HG02870 (cell line): ENCODE data around the gene TMEM121B.

ENCODE experiments used
- ATAC-seq: cut with Tn5 transposase; IDR thresholded peaks from one replicate; pipeline ENCODE4 v1.9.1; 2021; ENCODE audit warnings: mild to moderate bottlenecking, moderate library complexity; ENCODE audit not compliant: unreplicated experiment

Gene TMEM121B

DNA sequence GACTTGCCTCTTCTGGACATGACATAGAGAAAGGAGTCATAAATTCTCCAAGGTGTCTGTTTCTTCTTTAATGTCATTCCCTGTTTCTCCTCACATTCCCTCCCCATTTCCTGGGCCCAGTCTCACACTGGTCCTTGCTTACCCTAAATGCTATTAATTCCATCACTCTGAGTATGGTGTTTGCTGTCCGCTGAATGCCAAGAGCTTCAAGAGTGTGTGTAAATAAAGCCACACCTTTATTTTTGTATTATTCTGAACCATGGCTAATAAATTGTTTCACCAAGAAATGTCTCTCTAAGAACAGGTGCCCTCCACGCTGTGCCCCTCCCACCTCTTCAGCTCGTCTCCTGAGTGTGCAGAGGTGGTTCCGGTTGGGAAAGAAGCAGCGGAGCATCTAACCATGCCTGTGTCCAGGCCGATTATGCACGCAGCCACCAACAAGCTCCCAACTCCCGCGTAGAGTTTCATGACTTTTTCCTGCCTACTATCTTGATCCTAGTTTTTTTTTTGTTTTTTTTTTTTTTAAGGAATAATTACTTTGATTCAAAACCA lies 8.6 kb downstream of the TMEM121B start:
- ATAC-seq, result no peak

DNA sequence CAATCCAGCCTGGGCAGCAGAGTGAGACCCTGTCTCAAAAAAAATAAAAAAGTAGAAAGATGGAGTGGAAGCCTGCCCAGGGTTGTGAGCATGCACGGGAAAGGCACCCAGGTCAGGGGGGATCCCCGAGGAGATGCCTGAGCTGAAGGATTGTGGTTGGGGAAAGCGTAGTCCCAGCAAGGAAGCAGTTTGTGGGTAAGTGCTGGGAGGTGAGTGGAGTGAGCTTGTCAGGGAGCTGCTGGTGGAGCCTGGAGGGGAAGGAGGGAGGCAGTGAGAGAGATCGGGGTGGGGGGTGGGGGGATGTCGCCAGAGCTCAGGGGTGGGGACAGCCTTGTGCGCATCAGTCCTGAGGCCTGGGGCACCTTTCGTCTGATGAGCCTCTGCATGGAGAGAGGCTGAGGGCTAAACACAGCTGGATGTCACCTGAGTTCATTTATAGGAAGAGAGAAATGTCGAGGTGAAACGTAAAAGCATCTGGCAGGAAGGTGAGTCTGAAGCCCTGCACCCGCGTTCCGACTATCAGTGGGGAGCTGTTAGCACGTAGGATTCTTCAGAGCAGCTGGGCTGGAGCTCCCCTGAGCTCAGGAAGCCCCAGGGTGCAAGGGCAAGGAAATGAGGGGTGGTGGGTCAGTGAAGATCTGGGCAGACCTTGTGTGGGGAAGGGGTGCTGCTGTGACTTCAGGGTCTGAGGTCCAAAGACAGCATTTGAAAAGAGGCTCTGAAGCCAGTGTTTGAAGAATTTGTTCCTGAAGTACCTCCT lies 10.2 kb downstream of the TMEM121B start:
- ATAC-seq, result no peak

DNA sequence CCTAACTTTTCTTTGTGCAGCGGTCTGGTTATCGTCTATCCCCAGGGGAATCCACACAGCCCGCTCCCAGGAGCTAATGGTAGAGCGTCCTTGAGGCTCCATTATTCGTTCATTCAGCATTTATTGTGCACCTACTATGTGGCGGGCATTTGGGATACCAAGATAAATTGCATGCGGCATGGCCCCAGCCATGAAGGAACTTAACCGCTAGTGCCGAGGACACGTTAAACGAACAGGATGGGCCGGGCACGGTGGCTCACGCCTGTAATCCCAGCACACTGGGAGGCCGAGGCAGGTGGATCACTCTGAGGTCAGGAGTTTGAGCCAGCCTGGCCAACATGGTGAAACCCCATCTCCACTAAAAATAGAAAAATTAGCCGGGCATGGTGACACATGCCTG lies 11.2 kb downstream of the TMEM121B start:
- ATAC-seq, result no peak

DNA sequence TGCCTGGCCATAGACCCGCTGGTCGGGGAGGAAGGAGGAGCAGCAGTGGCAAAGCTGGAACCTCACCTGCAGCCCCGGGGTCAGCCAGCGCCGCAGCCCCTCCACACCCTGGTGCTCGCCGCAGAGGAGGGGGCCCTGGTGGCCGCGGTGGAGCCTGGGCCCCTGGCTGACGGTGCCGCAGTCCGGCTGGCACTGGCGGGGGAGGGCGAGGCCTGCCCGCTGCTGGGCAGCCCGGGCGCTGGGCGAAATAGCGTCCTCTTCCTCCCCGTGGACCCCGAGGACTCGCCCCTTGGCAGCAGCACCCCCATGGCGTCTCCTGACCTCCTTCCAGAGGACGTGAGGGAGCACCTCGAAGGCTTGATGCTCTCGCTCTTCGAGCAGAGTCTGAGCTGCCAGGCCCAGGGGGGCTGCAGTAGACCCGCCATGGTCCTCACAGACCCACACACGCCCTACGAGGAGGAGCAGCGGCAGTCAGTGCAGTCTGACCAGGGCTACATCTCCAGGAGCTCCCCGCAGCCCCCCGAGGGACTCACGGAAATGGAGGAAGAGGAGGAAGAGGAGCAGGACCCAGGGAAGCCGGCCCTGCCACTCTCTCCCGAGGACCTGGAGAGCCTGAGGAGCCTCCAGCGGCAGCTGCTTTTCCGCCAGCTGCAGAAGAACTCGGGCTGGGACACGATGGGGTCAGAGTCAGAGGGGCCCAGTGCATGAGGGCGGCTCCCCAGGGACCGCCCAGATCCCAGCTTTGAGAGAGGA lies 11.9 kb downstream of the TMEM121B start:
- no peak for ATAC-seq

DNA sequence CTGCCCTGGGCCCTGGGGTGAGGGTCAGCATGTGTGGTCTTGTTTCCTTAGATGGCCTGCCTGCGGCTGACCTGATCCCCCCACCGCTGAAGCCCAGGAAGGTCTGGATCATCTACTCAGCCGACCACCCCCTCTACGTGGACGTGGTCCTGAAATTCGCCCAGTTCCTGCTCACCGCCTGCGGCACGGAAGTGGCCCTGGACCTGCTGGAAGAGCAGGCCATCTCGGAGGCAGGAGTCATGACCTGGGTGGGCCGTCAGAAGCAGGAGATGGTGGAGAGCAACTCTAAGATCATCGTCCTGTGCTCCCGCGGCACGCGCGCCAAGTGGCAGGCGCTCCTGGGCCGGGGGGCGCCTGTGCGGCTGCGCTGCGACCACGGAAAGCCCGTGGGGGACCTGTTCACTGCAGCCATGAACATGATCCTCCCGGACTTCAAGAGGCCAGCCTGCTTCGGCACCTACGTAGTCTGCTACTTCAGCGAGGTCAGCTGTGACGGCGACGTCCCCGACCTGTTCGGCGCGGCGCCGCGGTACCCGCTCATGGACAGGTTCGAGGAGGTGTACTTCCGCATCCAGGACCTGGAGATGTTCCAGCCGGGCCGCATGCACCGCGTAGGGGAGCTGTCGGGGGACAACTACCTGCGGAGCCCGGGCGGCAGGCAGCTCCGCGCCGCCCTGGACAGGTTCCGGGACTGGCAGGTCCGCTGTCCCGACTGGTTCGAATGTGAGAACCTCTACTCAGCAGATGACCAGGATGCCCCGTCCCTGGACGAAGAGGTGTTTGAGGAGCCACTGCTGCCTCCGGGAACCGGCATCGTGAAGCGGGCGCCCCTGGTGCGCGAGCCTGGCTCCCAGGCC lies 12.7 kb downstream of the TMEM121B start:
- ATAC-seq, result no peak

DNA sequence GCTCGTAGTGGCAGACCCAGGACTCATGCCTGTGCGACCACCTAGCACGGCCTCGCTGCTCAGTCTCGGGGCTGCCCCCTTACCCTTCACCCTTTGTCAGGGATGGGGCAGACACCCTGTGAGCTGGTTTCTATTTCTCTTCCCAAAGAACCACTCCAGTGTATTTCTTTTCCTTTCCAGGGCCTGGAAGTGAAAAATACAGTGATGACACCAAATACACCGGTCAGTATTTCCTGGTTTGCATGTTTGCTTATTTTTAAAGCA lies 13.7 kb downstream of the TMEM121B start:
- ATAC-seq, result no peak

DNA sequence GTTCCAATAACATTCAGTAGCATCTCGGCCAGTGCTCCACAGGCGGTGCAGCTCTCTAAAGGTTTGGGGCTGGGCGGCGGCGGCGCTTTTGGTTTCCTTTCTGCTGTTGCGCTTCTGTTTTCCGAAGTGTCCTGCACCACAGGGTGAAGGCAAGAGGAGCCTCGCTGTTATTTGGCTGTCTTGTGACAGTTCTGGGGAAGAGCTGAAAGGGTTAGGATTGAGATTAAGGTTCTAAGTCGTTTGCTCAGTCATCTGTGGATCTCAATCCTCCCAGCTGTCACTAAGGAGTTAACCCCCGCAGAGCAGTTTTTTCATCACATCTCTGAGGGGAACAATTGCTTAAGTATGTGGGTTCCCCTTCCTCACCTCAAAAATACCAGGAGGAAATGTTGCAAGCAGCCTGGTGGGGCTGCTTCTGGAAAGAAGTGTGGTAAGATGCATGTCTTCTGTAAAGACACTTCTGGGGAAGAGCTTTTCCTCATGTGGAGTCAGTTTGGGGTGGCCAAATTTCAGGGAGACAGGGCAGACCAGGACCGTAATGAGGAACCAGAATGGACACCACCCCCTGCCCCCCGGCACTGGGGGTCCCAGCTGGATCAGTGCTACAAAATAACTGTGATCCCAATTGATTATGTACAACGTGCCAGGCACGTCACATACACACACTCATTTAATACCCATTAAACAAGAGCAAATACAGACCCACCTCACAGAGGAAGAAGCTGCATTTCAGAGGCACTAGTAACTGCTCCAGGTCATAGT lies 14.2 kb downstream of the TMEM121B start:
- ATAC-seq, result no peak

DNA sequence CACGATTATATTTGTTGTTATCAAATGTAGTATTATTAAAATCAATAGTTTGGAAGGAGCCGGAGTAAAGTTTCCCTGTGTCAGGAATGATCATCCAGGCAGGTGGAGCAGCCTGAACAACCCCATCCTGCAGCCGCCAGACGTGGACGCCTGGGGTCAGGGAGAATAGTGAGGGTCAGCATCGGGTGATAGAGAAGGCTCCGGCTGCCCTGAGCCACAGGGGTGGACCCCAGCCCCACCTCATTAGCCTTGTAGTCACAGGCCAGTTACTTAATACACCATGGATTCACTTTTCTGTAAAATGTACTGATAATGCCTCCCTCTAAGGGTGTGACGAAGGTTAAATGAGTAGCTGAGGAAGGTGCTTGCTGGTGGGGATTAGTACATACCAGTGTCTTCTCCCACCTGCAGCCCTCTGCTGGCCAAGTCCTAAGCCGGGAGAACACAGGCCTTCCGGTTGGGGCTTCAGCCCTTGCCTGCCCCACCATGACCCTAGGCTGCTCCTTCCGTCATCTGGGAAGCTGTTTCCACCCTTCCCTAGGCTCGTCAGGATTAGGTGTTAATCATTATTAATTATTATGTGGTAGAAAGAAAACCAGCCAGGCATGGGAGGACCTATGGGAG lies 14.9 kb downstream of the TMEM121B start:
- no peak for ATAC-seq

DNA sequence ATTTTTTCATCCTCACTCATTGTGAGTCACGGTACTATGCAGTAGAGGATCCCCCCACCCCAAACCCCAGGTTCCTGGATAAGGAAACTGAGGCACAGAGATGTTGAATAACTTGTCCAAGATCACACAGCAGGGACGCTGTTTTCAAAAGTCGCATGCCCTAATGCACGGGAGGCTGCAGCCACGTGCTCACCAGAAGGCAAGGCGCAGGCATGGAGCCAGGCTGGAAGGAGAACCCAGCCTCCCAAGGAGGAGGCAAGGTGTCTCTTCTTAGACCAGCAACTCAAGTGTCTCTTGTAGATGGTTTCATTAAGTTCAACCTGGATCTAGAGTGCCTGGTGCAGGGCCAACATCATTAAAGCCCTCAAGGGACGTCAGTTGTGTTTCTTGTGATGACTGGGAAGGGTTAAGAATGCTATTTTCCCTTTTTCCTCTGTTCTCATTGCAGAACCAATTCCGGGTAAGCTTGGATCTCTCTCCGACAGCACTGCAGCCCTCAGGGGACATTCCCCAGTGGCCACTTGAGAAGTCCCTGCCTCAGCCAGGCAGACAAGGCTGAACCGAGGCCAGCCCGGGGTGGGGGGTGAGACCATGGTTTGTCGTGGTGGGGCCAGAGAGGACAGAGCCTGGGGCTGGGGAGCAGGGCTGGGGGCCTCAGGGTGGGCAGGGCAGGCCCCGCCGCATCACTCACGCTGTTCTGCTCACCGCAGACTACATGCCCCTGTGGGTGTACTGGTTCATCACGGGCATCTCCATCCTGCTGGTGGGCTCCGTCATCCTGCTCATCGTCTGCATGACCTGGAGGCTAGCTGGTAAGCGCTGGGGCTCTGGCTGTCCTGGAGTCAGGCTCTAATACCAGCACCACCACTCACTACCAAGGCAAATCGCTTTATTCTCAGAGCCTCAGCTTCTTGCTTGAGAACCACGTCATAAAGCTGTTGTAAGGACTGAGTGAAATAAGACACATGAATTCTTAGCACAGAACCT lies 15.7 kb downstream of the TMEM121B start:
- no peak for ATAC-seq

DNA sequence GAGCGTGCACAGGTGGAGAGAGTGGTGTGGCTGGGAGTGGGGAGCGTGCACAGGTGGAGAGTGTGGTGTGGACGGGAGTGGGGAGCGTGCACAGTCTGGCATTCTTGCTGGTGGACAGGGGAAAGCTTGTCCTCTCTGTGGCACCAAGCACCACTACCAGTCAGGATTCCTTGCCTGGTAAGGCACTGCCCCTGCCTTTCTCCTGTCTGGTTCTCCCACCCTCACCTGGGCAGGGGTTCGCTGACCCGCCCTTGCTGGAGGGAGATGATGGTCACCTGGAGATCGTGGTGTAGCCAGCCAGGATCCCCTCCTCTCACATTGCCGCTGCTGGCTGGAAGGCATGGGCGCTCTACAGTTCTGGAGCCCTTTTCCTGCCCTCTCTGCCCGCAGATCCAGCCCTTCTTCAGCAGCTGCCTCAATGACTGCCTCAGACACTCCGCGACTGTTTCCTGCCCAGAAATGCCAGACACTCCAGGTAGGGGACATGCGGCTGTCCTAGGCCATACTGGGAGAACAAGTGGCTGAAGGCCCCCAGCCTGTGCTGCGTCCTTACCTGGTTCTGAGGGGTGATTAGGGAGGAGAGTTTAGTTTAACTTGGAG lies 16.7 kb downstream of the TMEM121B start:
- no peak for ATAC-seq

DNA sequence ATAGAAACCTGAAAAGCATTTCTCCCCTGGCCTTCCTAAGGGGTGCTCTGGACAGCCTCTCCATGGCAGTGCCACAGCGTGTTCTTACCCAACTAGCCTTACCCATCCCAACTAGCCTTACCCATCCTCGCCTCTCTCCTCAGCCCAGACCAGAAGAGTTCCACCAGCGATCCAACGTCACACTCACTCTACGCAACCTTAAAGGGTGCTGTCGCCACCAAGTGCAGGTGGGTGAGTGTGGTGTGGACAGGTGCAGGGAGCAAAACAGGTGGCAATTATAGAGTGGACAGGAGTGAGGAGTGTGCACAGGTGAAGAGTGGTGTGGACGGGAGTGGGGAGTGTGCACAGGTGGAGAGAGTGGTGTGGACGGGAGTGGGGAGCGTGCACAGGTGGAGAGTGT lies 17.8 kb downstream of the TMEM121B start:
- no peak for ATAC-seq

DNA sequence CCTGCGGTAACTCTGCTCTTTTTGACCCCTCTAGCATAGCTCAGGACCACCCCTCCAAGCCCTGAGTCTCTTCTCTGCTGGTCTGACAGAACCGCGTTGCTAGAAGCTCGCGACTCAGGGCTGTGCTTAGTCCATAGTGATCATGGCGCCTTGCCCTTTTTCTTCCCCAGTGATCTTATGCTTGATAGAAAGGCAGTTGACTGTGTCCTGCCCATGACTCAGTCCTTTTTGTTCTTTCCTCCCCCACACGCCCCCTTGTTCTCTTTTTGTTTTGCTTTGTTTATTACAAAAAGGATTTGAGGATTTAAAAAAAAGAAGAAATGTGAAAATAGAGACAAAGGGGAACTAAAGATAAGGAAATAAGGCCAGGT lies 18.9 kb downstream of the TMEM121B start:
- no peak for ATAC-seq

DNA sequence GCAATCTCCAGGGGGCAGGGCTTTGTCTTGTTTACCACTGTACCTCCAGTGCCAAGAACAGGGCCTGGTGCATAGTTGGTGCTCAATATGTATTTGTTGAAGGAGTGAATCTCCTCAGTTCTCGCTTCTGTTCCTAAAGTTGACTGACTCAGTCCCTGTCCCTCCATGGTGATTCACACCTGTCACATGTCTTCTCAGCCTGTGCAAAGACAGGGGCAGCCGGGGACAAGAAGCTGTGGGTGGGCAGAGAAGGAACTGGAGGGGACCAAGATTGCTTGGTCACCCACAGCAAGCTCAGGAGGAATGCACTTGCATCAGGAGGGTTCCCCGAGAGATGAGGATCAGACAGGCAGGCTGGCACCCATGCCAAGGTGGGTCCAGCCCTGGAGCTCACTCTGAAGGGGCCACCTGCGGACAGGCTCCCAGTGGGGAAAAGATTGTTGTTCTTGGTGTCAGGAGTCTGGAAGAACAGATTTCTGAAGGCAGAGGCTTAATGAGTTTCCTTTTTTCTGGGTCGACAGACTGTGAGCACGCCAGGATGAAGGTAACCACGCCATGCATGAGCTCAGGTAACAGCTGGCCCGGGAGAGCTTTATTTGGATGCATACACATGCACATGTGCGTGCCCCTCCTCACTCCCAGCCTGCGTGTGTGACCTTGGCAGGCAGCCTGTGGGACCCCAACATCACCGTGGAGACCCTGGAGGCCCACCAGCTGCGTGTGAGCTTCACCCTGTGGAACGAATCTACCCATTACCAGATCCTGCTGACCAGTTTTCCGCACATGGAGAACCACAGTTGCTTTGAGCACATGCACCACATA lies 19.5 kb downstream of the TMEM121B start:
- ATAC-seq, result no peak

DNA sequence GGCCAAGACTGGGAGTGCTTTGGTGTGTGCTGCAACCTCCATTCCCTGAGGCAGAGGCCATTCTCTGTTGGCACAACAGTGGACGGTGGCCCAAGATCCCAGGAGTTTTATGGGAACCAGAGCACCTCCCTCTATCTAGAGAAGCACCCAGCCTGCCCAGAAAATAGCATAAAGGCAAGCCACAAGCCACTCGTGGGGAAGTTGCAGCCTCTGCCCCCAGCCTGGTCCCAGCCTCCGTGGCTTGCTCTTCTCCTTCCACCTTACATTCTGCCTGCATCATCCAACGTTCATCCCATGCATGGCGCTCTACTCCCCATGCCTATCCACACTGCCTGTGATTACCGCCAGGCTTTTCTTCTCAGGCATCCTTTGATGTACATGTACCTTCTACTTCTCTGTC lies 20.5 kb downstream of the TMEM121B start:
- no peak for ATAC-seq

DNA sequence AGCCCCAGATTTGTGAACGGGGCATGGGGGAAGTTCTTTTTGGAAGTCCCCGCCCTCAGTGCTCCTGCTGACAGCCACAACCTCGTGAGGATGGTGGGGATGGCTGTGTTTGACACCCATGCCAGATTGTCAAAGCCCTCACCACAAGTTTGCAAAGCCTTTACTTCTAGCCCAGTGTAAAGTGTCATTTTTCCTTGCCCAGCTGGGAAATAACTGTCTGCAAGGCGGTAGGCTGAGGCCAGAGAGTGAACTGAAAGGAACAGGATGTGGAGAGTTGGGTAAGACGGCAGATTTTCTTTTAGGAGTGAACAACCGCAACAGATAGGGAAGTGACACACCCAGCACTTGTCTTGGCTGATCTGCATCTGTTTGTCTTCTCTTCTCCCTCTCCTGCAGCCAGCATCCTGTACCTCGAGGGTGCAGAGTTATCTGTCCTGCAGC lies 22.8 kb downstream of the TMEM121B start:
- ATAC-seq, result no peak

DNA sequence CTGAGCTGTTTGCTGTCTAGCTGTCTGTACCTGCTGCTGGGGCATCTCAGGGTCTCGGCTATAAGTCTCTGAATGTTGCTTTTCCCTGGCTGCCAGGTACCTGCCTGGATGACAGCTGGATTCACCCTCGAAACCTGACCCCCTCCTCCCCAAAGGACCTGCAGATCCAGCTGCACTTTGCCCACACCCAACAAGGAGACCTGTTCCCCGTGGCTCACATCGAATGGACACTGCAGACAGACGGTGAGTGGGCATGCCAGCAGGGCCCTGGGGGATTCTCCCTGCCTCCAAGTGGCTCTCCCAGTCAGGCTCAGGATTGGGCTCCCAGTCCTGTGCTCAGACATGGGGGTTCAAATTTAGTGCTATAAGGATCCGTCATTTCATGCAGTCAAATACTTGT lies 23.5 kb downstream of the TMEM121B start:
- ATAC-seq, result no peak

DNA sequence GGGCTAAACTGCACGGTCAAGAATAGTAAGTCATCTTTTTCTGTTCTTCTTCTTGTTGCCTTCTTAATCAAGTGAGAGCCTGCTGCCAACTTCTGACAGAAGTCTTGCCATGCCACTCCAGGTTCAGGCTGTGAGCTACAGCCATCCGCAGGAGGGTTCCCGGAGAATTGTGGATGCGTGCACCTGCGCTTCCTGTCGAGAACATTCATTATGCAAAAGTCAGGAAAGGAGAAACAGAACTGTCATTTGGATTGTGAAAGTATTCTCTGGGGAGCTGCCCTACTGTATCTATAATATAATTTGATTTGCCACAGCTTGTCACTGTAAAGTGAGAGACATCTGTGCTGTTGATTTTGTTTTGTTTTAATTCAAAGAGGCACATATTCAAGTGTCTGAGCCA lies 24.1 kb downstream of the TMEM121B start:
- no peak for ATAC-seq

DNA sequence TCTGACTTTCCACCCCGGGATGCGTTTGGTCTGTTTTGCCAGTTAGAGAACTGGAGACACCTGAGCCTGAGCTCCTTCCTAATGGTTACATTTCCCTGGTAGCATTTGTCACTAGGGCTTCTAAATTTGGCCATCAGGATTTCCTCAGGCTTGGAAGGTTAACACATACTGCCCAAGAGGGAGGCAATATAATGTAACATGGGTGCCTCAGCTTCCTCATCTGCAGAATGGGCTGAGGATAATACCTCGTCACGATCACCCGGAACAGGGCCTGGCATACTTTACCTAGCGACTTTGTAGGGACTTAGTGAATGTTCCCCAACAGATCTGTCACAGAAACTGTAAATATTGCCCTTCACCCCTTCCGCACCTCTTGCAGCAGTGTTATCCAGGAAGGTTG lies 25.1 kb downstream of the TMEM121B start:
- no peak for ATAC-seq
